OCI-LY1 (cell line): ENCODE measurements around the gene LBX2.

Experiments used
- EZH2 ChIP-seq: fragments of 200-600 bp; sonication (generic), shearing (Covaris generic); IDR thresholded peaks from 2 replicates; pipeline ENCODE4 v1.8.0; 2017; ENCODE audit warnings: borderline replicate concordance, mixed run types, mild to moderate bottlenecking, antibody characterized with exemption, low read length, moderate library complexity, mixed read lengths
- TF ChIP-seq, protein P1 (sequence below): fragments of 200-600 bp; sonication (generic), shearing (Covaris generic); IDR thresholded peaks from 2 replicates; pipeline ENCODE4 v1.5.1; 2017; ENCODE audit warnings: mild to moderate bottlenecking, antibody characterized with exemption, low read length, moderate library complexity, mixed read lengths

GRCh38 chr2:74528600-74529356 lies 29.4 kb upstream of the LBX2 start:
- TF ChIP-seq, protein P1, sequence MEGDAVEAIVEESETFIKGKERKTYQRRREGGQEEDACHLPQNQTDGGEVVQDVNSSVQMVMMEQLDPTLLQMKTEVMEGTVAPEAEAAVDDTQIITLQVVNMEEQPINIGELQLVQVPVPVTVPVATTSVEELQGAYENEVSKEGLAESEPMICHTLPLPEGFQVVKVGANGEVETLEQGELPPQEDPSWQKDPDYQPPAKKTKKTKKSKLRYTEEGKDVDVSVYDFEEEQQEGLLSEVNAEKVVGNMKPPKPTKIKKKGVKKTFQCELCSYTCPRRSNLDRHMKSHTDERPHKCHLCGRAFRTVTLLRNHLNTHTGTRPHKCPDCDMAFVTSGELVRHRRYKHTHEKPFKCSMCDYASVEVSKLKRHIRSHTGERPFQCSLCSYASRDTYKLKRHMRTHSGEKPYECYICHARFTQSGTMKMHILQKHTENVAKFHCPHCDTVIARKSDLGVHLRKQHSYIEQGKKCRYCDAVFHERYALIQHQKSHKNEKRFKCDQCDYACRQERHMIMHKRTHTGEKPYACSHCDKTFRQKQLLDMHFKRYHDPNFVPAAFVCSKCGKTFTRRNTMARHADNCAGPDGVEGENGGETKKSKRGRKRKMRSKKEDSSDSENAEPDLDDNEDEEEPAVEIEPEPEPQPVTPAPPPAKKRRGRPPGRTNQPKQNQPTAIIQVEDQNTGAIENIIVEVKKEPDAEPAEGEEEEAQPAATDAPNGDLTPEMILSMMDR = 0 out of 2 replicates have a peak, but pooled peaks have one; percentile 18
- TF ChIP-seq EZH2 = no peak
